IgD-negative memory B cell (primary cell): ENCODE results near the gene PWWP2B. TPM values are rescaled to one million over a fixed set of nuclear protein-coding genes. Genes with fewer than 3 reads are reported as not detected.

Source experiments
- H3K27ac Mint-ChIP-seq, 3 donors: one replicate each; pipeline ENCODE4 v1.8.0; 2020 to 2022; ENCODE audit warnings: mild to moderate bottlenecking in 3 of 3, mixed read lengths in 3 of 3, moderate library complexity in 1 of 3
- H3K27me3 Mint-ChIP-seq: one replicate; pipeline ENCODE4 v1.8.0; 2021; ENCODE audit warnings: mixed read lengths
- H3K36me3 Mint-ChIP-seq: one replicate; pipeline ENCODE4 v1.8.0; 2020; ENCODE audit warnings: mild to moderate bottlenecking, mixed read lengths
- H3K4me1 Mint-ChIP-seq, 3 donors: one replicate each; pipeline ENCODE4 v1.8.0; 2020 to 2022; ENCODE audit warnings: mixed read lengths in 3 of 3, mild to moderate bottlenecking in 1 of 3
- H3K4me3 Mint-ChIP-seq, 4 donors: one replicate each; pipeline ENCODE4 v1.8.0; 2020 to 2022; ENCODE audit warnings: mild to moderate bottlenecking in 4 of 4, mixed read lengths in 4 of 4, moderate library complexity in 3 of 4
- H3K9me3 Mint-ChIP-seq, 3 donors: one replicate each; pipeline ENCODE4 v1.8.0; 2020 to 2021; ENCODE audit warnings: mixed read lengths in 3 of 3, mild to moderate bottlenecking in 1 of 3
- polyA plus RNA-seq: library from polyadenylated mRNA; unstranded; fragments of 300-500 nt; fragmentation: Illumina TruSeq; gene quantifications from one replicate; pipeline ENCODE4 v1.2.3, GENCODE V29; 2021

PWWP2B gene
- polyA plus RNA-seq, 1 donor from 2014 or later, result 9.0 TPM

GRCh38 chr10:132464256-132465192 is 67.5 kb downstream of the PWWP2B start:
- H3K27ac Mint-ChIP-seq, result no peak overlapping the region
- H3K9me3 Mint-ChIP-seq, result no peaks in the 10 kb centered on the region
- no peak overlapping the region for H3K4me3 Mint-ChIP-seq
- no peaks in the 10 kb centered on the region for H3K27me3 Mint-ChIP-seq
- no peaks in the 10 kb centered on the region for H3K36me3 Mint-ChIP-seq
- H3K4me1 Mint-ChIP-seq, result peaks cover 0 to under 1% (median 0%) of the 10 kb centered on the region in 3 donors

- H3K9me3 Mint-ChIP-seq, result no peaks in the 10 kb centered on the region
- peaks cover 0 to 2% (median 0%) of the 10 kb centered on the region in 3 donors for H3K4me1 Mint-ChIP-seq
- H3K4me3 Mint-ChIP-seq, result no peak overlapping the region
- H3K27me3 Mint-ChIP-seq, result no peaks in the 10 kb centered on the region
- H3K27ac Mint-ChIP-seq, result no peak overlapping the region
- H3K36me3 Mint-ChIP-seq, result no peaks in the 10 kb centered on the region
Measured at GRCh38 chr10:132465193-132465888, 68.3 kb downstream of the PWWP2B start.

GRCh38 chr10:132465889-132466519 is 69.0 kb downstream of the PWWP2B start:
- Mint-ChIP-seq H3K4me1 (peaks cover 0 to 2% (median 0%) of the 10 kb centered on the region in 3 donors), H3K9me3 (no peaks in the 10 kb centered on the region), H3K36me3 (no peaks in the 10 kb centered on the region), H3K4me3 (no peak overlapping the region), H3K27me3 (no peaks in the 10 kb centered on the region), H3K27ac (no peak overlapping the region)

GRCh38 chr10:132466520-132467463 is 69.8 kb downstream of the PWWP2B start:
- Mint-ChIP-seq H3K27me3 (no peaks in the 10 kb centered on the region), H3K9me3 (peaks cover 0 to 4% (median 3%) of the 10 kb centered on the region in 3 donors), H3K4me1 (peaks cover 0 to 2% (median 1%) of the 10 kb centered on the region in 3 donors), H3K4me3 (no peak overlapping the region), H3K27ac (no peak overlapping the region), H3K36me3 (peaks cover 1% of the 10 kb centered on the region)

Other genes starting within 250 kb of the PWWP2B start
- not detected for gene DPYSL4, start 210.3 kb upstream of the PWWP2B start, polyA plus RNA-seq
- gene STK32C, start 89.2 kb upstream of the PWWP2B start, polyA plus RNA-seq, result 4.0 TPM
- 14.5 TPM for gene LRRC27, start 65.0 kb upstream of the PWWP2B start, polyA plus RNA-seq
- 0.94 TPM for gene INPP5A, start 140.6 kb downstream of the PWWP2B start, polyA plus RNA-seq